ENCODE data around the gene TPP1. TPM values are rescaled to one million over a fixed set of nuclear protein-coding genes. Genes with fewer than 3 reads are reported as not detected.

Gene TPP1
- total and polyA plus RNA-seq, 2 of the 13 experiments (the other 11 are each of a cell fraction or from before 2014, with no cell fraction given): 13.9 to 74.6 TPM

GRCh38 chr11:6635082-6635932 lies 16.1 kb upstream of the TPP1 start (continued):
- no peak for TF ChIP-seq ZNF362 (CRISPR knock-in tag; IDR thresholded peaks at IDR 0.05; ENCODE audit: borderline replicate concordance)
- TF ChIP-seq ZNF253 (CRISPR knock-in tag; IDR thresholded peaks at IDR 0.05; ENCODE audit: borderline replicate concordance): no peak
- no peak for TF ChIP-seq KLF11 (CRISPR knock-in tag; IDR thresholded peaks at IDR 0.05)
- no peak for TF ChIP-seq SMC3 (IDR thresholded peaks at IDR 0.05; ENCODE audit: low read length)
- no peak for TF ChIP-seq ZNF3 (CRISPR knock-in tag; IDR thresholded peaks at IDR 0.05)
- no peak for TF ChIP-seq ARID2 (CRISPR knock-in tag; IDR thresholded peaks at IDR 0.05; ENCODE audit: borderline replicate concordance)
- TF ChIP-seq SRSF4 (IDR thresholded peaks at IDR 0.05; ENCODE audit: low read depth, low read length, poor library complexity, severe bottlenecking): no peak
- no peak for TF ChIP-seq JUN (CRISPR knock-in tag; IDR thresholded peaks at IDR 0.05)
- TF ChIP-seq PBX3 (CRISPR knock-in tag; IDR thresholded peaks at IDR 0.05; ENCODE audit: borderline replicate concordance): no peak
- TF ChIP-seq MTA1 (CRISPR knock-in tag; IDR thresholded peaks at IDR 0.05; ENCODE audit: borderline replicate concordance): no peak
- no peak for TF ChIP-seq NR1H2 (CRISPR knock-in tag; IDR thresholded peaks at IDR 0.05; ENCODE audit: borderline replicate concordance, low read depth)
- 0 out of 2 replicates have a peak, but pooled peaks have one; percentile 48 for TF ChIP-seq ZNF563 (CRISPR knock-in tag; IDR thresholded peaks at IDR 0.05)
- no peak for TF ChIP-seq ZNF839 (CRISPR knock-in tag; IDR thresholded peaks at IDR 0.05; ENCODE audit: borderline replicate concordance)
- TF ChIP-seq RBAK (CRISPR knock-in tag; IDR thresholded peaks at IDR 0.05): peak; percentile 50; the same call in 1 of the 2 replicates
- no peak for TF ChIP-seq PCBP1 (IDR thresholded peaks at IDR 0.05; ENCODE audit: borderline replicate concordance, low read depth, low read length)
- TF ChIP-seq WIZ (CRISPR knock-in tag; IDR thresholded peaks at IDR 0.05): no peak
- no peak for TF ChIP-seq ZNF33B (CRISPR knock-in tag; IDR thresholded peaks at IDR 0.05)
- peak; percentile 93 for TF ChIP-seq ZKSCAN1 (IDR thresholded peaks at IDR 0.05; ENCODE audit: low read length)
- no peak for TF ChIP-seq KLF13 (CRISPR knock-in tag; IDR thresholded peaks at IDR 0.05)
- peak; percentile 80; the same call in 1 of the 2 replicates for TF ChIP-seq ETV5 (CRISPR knock-in tag; IDR thresholded peaks at IDR 0.05; ENCODE audit: borderline replicate concordance)
- no peak for TF ChIP-seq NFATC3 (CRISPR knock-in tag; IDR thresholded peaks at IDR 0.05)
- no peak for TF ChIP-seq FIP1L1 (IDR thresholded peaks at IDR 0.05; ENCODE audit: borderline replicate concordance, insufficient read depth, low read depth, low read length)
- no peak for TF ChIP-seq ZHX1 (CRISPR knock-in tag; IDR thresholded peaks at IDR 0.05; ENCODE audit: low read depth)
- TF ChIP-seq FOXA3 (CRISPR knock-in tag; IDR thresholded peaks at IDR 0.05): peak; percentile 34; the same call in 1 of the 2 replicates
- no peak for TF ChIP-seq ATM (IDR thresholded peaks at IDR 0.05; ENCODE audit: borderline replicate concordance)
- TF ChIP-seq STAG1 (CRISPR knock-in tag; IDR thresholded peaks at IDR 0.05): no peak
- peak; percentile 16; the same call in 1 of the 2 replicates for TF ChIP-seq CEBPG (CRISPR knock-in tag; IDR thresholded peaks at IDR 0.05)

All from HepG2 (cell line).